ENCODE data around the gene SIDT2.
"Not testable (repeated sequence)": the region's sequence is repeated elsewhere in the genome, so short reads cannot be mapped to it uniquely, and the experiment has no call there.

Gene SIDT2

DNA sequence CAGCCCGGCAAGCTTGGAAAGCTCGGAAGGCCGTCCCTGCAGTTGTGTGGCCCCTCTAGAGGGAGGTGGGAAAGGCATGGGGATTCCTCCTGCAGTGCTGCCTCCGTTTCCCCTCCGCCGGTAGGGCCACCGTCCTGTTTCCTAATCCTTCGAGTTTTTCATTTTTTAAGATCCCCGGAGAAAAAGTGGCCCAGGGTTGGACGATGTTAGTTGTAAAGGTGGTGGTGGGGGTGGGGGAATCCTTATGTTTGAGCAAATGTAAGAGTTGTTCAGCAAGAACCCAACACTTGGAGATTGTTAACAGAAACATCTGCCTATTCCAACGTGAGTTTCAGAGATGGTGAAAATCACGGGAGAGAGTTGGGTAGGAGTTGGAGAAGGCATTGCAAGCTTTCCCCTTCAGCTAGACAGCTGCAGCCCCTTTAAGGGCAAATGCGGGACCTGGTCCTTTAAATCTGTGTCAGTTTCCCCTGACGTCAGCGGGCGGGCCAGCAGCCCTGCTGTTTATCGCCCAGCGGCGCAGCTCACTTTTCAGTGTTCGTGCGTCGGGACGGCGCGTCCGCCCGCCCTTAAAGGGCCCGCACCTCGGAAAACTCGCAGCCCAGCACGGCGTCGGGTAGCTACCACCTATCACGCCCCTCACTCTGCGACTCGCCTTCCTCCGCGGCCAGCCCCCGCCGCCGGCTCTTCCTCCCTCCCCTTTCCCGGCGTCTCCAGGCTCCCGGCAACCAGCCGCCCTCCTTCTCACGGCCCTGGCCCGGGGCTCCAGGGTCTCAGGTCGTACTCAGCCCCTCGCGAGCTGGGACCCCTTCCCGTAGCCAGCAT lies at the start of gene SIDT2:
Gene SIDT2, plus strand, starts transcription at position 534 of the 825 bp plus-strand sequence. CDS start 521 bp downstream, outside the sequence.
- peak; percentile 92 for DNase-seq (ENCODE audit: low read depth)

DNA sequence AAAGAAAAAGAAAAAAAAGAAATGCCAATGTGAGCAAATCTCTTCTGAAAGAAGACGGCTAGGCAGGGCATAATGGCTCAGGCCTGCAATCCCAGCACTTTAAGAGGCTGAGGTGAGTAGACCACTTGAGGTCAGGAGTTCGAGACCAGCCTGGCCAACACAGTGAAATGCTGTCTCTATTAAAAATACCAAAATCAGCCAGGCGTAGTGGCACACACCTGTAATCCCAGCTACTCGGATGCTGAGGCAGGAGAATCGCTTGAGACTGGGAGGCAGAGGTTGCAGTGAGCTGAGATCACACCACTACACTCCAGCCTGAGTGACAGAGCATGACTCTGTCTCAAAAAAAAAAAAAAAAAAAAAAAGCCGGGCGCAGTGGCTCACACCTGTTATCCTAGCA lies 48.1 kb upstream of the SIDT2 start:
- DNase-seq (ENCODE audit: low read depth), result not testable (repeated sequence)

DNA sequence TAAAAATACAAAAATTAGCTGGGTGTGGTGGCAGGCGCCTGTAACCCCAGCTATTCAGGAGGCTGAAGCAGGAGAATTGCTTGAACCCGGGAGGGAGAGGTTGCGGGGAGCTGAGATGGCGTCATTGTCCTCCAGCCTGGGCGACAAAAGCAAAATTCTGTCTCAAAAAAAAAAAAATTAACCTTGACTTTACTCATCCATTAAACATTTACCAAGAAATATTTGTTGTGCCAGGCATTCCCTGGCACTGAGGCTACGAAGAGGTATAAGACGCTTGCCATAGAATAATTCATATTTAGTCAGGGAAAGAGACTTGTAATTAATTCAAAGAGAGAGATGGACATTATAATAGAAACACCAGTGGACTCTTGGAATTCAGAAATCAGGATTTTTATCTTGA lies 47.7 kb upstream of the SIDT2 start:
- no peak for DNase-seq (ENCODE audit: low read depth)

DNA sequence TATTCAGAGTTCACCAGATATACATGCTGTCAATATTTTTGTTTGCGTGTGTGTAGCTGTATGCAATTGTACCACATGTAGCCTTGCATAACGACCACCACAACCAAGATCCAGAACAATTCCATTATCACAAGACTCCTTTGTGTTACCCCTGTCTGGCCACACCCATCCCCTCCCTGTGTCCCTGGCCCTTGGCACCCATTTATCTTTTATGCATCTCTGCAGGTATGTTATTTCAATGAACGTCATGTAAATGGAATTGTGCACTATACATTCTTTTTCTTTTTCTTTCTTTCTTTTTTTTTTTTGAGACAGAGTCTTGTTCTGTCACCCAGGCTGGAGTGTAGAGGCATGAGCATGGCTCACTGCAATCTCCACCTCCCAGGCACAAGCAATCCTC lies 44.1 kb upstream of the SIDT2 start:
- no peak for DNase-seq (ENCODE audit: low read depth)

DNA sequence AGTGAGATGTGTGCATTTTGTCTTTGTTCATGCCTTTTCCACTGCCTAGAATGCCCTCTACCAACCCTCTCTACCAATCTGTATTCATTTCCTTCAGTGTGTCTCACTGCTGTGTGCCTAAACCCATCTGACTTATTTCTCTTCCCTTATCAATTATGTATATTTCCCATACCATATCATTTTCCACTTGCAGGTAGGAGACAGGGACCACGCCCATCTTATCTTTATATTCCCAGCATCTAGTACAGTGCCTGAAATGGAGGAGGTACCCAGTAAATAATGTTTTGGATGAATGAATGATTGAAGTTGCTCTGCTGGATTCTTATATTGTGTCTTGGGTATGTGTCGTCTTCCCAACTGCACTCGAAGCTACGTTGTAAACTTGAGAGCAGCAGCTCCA lies 43.6 kb upstream of the SIDT2 start:
- not testable (repeated sequence) for DNase-seq (ENCODE audit: low read depth)

DNA sequence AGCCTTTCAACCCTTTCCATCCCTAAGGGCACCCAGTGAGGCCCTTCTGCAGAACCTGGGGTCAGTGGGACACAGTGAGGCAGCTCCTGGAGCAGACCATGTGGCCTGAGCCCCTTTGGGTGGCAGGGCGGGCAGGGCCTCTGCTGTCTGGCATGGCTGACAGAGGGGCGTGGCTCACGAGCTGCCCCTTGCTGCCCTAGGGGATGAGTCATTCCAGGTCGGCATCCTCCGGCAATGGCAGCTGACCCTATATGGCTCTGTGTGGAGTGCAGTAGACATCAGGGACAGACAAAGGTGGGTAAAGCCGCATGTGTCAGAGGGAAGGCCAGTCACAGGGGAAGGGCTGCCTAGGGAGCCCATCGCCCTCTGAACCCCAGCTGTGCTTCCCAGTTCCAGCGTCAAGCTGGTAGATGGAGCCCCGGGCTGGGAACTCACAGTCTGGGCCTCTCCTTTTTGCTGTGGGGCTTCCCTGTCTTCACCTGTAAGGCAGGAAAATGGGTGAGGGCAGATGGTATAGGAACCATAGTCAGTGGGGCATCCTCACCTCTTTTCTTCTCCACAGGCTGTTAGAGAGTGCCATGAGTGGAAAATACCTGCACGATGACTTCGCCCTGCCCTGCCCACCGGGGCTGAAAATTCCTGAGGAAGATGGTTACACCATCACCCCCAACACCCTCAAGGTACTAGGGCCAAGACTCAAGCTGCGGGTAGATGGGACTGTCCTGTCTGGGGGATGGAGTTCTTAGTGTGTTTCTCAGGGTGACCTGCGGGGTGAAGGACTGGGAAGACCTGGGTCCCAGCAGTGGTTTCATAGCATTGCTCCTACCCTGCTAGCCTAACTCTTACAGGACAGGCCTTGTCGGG lies 41.1 kb upstream of the SIDT2 start:
- not testable (repeated sequence) for DNase-seq (ENCODE audit: low read depth)

DNA sequence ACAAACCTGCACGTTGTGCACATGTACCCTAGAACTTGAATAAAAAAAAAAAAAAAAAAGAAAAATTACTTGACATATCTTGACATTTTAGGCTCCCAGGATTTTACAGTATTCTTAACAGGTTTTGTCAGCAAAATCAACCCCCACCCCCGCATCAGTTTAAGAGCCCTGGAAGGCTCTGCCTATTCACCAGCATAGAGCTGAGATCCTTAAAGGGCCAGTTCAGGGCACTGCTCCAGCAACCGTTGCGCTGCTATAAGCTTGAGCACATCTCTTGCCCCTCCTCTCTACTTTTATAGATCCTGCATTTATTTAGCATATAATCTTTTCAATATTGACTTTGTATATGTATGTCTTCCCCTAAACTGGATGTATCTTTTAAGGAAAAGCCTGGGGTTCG lies 35.2 kb upstream of the SIDT2 start:
- peak; percentile 53 for DNase-seq (ENCODE audit: low read depth)

DNA sequence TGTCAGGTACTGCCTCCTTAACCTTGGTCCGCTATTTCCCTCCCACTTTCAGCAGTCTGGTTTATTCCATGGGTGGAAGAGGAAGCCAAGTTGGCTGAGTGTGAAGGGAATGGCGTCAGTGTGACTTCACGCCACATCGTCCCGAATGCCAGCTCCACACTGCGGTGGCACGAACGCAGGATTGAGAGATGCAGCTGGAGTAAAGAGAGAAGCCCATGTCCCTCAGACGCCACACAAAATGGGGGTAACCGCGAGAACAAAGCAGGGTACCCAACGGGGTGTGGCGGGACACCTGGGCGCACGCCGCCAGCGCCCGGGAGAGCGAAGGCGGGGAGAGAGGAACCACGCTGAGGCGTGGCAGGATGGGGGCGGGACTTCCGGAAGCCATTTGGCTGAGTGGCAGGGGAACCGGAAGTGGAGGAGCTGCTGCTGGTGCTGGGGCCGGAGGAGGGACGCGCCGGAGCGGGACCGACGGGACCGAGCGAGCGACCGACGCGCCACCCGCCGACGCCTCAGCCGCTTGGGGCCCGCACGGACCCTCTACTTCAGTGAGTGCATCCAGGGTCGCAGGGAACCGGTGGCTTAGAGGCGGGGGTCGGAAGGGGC lies 34.6 kb upstream of the SIDT2 start, which contains the start of gene PAFAH1B2:
Gene PAFAH1B2, plus strand, starts transcription at position 417 of the 606 bp plus-strand sequence. CDS start 8,161 bp downstream, outside the sequence.
- peak; percentile 95 for DNase-seq (ENCODE audit: low read depth)

DNA sequence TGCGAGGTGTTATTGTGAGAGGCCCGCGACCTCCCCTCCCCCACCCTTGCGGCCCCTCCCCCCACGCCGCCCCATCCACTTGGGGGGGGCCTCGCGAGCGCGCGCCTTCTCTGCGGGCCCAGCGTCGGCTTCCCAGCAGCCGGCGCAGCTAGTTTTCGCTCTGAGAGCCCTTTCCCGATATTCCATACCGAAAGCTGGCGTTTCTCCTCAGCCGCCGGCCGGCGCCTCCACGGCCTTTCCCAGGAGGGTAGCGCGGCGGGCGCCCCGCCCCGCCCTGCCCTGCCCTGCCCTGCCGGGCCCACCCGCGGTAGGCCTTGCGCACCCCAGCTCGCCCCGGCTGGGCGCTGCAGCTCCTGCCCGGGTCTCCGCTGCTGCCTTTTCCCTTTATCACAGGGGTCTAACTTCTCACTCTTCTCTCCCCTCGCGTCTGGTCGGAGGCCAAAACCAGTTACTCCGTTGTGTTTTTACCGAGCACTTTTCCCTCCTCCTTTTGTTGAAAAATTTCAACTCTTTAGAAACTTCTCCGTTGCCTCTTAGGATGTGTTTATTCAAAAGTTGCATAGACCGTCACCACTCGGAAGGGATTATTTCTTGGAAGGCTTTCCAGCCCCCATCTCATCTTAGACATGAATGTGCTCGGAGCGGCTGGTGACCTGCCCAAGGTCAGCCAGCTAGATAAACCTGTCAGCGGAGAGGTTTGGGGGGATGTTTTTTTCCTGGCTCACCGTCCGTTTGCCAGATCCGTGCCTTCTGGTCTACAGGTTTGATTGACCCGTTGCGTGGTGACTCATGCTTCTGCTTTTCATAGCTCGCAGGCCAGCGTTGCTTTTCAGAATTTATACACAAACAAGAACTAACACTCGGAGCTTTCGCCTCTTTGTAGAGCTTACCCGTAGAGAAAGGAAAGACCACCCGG lies 33.8 kb upstream of the SIDT2 start:
- peak; percentile 86 for DNase-seq (ENCODE audit: low read depth)

DNA sequence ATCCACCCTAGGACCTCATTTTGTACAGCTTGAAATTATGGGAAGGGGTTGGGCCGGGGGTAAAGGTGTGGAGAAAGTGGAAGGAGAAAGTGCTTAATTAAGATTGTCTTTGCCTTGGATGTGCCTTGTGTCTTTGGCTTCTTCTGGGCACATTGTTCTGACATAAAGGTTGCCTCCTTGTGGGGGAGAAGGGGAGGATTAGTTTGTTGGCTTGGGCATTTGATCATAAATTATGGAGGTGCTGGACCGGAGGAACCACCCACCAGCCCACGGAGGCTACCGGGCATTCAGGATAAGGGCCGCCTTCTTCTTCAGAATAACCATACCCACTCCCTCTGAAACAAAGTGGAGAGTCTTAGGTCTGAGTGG lies 33.2 kb upstream of the SIDT2 start:
- DNase-seq (ENCODE audit: low read depth), result peak; percentile 64

DNA sequence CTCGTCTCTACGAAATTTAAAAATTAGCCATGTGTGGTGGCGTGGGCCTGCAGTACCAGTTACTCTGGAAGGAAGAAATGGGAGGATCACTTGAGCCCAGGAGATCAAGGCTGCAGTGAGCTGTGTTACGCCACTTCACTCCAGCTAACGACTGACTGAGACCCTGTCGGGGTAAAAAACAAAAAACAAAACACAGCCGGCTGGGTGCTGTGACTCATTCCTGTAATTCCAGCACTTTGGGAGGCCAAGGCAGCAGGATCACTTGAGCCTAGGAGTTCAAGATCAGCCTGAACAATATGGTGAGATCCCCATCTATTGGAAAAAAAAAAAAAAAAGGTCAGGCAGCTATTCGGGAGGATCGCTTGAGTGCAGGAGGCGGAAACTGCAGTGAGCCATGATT lies 32.0 kb upstream of the SIDT2 start:
- DNase-seq (ENCODE audit: low read depth), result peak; percentile 14

DNA sequence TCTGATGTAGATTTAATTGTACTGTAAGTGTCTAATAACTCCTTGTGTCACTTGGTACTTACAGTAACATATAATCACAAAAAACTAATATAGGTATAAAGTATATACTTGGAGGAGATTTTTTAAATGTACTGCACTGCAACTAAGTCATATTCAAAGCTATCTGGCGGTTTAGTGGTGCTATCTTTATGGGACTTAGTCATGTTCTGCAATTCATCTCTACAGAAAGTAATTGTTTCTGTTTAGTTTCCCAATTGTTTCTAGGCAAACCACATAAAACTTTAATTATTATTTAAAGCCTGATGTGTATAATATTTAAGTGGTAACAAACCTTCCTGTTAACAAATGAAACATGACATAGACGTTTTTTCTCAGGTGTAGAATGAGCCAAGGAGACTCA lies 26.5 kb upstream of the SIDT2 start:
- DNase-seq (ENCODE audit: low read depth), result no peak

DNA sequence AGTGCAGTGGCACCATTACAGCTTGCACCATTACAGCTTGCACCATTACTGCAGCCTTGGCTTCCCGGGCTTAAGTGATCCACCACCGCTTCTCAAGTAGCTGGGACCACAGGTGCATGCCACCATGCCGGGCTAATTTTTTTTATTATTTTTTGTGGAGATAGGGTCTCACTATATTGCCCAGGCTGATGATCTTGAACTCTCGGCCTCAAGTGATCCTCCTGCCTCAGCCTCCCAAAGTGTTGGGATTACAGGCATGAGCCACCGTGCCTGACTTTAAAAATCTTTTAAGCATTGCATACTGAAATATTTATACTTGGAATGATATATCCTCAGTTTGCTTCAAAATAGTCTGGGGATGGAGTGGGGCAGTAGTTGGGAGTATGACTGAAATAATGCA lies 24.1 kb upstream of the SIDT2 start:
- DNase-seq (ENCODE audit: low read depth), result no peak

DNA sequence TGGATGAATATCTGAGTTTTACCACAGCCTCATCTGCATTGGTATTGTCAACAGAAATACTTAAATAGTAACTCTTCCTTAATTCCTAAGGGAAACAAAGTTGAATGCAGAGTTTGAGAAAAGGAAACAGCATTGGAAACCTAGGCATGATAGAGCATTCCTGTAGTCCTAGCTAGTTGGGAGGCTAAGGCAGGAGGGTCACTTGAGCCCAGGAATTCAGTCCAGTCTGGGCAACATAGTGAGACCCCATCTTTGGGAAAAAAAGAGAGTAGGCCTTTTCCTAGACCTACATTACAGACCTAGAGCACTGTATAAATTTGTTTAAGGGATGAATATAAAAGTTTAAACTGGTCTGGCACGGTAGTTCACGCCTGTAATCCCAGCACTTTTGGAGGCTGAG lies 21.0 kb upstream of the SIDT2 start:
- DNase-seq (ENCODE audit: low read depth), result no peak

DNA sequence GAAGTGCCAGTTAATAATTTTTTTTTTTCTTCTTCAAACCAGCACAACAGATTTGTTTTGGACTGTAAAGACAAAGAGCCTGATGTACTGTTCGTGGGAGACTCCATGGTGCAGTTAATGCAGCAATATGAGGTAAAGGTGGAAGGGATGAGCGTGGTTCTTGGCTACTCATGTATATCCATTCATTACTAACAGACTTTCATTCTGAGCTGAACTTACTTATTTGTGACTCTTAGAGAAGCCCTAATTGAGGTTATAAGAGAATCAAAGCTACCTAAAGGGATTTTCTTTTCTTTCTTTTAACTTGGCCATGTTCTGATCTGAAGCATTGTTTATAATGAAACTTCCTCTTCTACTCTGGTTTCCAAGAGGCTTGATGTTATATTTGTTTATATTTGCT lies 18.7 kb upstream of the SIDT2 start:
- no peak for DNase-seq (ENCODE audit: low read depth)

DNA sequence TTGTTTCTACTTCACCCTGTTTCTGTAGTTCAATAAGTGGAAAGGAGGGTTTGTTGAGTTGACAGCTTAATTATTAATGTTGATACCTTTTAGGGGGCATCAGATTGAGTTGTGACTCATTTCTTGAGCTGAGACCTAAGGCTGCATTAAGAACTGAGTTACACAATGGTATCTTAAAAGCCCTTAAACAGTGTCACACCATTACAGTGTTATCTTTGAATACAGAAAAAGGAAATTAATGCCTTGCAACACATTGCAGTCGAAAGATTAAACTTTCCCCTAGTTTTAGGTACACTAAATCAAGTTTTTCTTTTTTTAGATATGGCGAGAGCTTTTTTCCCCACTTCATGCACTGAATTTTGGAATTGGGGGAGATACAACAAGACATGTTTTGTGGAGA lies 17.7 kb upstream of the SIDT2 start:
- no peak for DNase-seq (ENCODE audit: low read depth)

DNA sequence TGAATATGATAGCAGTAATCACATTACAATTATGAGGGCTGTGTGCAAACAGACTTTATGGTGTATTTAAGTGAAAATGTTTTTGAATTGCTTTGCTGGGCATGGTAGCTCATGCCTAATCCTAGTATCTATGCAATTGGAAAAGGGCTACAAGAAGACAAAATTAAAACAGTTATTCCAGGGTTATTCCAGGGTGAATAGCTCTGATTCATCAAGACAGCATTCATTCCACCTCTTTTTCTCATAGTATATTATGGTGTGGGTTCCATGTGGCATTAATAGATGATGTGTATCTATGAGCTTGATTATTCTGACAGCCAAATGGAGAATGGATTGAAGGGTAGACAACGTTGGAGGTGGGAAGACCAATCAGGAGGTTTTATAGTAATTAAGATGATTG lies 12.1 kb upstream of the SIDT2 start:
- DNase-seq (ENCODE audit: low read depth), result no peak

DNA sequence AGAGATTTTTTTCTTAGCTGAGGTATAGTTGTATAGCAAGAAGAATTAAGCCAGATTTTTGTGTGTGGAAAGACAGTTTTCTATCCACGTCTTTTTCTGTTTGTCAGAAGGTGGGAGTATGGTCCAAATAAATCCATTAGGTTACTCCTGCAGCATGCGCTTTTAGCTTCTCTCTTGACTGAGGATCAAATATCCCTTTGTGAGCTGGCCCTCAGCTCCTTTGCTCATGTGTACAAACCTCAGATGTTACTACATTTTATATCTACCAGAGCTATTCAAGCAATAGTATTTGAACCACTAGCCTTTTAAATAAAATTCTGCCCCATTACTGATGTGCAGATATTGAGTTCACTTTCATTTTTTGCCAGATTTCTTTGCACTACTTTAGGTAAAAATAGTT lies 8.8 kb upstream of the SIDT2 start:
- DNase-seq (ENCODE audit: low read depth), result no peak

DNA sequence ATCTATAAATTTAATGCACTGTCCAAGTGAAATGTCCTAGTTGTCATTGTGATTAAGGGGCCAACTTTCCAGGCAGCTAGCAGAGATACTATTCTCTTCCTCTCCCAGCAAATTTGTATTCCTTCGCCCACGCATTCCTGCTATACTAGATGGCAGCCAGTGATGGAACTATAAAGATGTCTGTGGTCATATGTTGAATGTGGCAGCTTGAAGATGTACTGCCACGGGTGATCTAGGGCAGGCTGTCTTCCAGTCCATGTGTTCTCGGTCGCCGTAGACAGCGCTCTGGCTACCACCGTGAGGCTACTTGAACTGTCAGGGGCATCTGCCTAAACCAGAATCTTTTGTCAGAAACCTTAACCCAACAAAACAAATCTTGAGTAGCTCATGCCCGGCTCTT lies 8.3 kb upstream of the SIDT2 start:
- DNase-seq (ENCODE audit: low read depth), result no peak

DNA sequence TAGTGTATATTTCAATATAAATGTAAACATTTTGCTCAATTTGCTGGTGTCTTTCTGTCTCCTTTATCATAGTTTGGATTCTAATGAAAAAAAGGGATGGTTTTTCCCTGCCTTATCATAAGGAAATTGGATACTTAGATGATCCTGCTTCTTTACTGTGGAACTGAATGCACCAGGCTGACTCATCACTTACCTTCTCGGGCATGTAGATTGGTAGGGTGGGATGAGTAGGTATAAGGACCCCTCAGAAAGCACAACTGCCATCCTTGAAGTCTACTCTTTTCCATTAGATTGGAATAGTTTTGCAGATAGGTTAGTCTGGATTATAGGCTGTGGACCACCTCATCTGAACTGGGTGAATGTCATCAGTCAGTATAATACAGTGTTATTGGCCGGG lies 7.5 kb upstream of the SIDT2 start:
- no peak for DNase-seq (ENCODE audit: low read depth)

DNA sequence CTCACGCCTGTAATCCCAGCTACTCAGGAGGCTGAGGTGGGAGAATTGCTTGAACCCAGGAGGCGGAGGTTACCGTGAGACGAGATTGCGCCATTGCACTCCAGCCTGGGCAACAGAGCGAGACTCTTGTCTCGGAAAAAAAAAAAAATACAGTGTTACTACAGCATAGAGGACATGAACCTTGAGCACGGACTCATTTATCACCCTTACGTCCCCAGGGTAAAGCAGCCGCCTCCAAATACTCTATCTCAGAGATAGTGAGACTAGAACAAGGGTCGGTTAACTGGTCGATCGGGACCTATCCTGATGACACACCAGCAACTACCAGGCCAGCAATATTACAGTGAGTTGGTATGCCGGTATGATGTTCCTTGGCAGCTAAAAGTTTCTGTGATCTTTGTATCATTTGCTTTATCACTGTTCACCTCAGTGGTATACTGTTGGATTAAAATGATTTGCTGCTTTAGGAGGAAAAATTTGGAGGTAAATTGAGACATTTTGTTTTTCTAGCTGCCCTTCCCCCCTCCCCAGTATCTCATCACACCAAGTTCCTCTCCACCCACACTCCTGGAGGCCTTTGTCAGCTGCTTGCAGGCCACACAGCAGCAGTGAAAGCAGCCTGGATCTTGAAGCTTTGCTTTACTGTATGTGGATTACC lies 7.0 kb upstream of the SIDT2 start:
- DNase-seq (ENCODE audit: low read depth), result no peak

Measured in ELR (cell line).